GM19193 (cell line): ENCODE results near the gene GSTA2.
"Not testable (repeated sequence)": the region's sequence is repeated elsewhere in the genome, so short reads cannot be mapped to it uniquely, and the experiment has no call there.

ENCODE experiments used
- POLR2A ChIP-seq: IDR thresholded peaks from 4 replicates; pipeline ENCODE4 v1.6.1; 2011; ENCODE audit not compliant: insufficient read depth, insufficient read length; ENCODE audit errors: extremely low read depth

The GSTA2 gene

DNA sequence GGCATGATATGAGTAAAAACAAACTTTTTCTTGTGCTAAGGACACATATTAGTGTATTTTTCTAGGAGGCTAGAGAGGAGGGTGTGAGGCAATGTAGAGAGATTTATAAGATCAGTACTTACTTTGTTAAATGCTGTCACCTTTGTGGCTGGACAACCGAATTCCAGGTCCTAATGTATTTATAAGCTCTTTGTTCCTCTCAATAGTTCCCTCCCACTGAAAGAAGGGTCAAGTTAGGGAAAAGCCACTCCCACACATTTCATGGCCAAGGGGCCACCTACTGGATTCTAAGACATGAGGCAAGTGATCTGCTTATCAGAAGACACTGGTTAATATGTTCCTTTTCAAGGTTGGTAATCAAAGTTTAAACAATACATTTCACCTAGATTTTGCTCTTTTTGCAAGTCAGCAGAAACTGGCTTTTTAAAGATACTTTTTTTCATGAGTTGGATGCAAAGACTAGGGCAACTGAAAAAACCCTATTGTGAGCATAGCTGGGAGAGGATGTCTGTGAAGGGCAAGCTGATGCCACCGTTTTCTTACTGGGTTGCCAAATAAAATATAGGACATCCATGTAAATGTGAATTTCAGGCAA is at the start of gene GSTA2:
Gene GSTA2, minus strand, starts transcription at position 154 of the 595 bp plus-strand sequence. CDS start 5,528 bp downstream, outside the sequence.
- TF ChIP-seq POLR2A, result not testable (repeated sequence)

DNA sequence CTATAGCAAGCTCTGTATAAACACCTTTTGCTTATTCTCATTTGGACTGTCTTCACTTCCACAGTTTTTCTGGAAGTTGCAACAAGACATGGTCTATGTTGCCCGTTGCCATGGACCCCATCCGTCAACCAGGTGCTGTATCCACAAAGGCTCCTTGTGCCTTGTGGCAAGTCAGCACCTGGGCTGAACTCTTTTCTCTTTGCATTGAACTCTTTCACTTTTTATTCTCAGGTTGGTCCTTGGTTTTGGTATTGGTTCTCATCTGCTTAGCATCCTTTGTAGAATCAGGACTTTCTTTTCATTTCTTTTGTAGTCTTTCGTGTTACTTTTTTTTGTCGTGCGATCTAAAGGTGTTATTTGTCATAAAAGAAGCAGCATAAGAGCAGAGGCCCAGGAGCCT is 45.4 kb upstream of the GSTA2 start:
- no peak for TF ChIP-seq POLR2A

DNA sequence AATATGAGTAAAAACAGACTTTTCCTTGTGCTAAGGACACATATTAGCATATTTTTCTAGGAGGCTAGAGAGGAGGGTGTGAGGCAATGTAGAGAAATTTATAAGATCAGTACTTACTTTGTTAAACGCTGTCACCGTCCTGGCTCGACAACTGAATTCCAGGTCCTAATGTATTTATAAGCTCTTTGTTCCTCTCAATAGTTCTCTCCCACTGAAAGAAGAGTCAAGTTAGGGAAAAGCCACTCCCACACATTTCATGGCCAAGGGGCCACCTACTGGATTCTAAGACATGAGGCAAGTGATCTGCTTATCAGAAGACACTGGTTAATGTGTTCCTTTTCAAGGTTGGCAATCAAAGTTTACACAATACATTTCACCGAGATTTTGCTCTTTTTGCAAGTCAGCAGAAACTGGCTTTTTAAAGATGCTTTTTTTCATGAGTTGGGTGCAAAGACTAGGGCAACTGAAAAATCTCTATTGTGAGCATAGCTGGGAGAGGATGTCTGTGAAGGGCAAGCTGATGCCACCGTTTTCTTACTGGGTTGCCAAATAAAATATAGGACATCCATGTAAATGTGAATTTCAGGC is 40.5 kb upstream of the GSTA2 start, which contains the start of gene GSTA1:
Gene GSTA1, minus strand, starts transcription at position 149 of the 588 bp plus-strand sequence. CDS start 4,549 bp downstream, outside the sequence.
- TF ChIP-seq POLR2A, result not testable (repeated sequence)

DNA sequence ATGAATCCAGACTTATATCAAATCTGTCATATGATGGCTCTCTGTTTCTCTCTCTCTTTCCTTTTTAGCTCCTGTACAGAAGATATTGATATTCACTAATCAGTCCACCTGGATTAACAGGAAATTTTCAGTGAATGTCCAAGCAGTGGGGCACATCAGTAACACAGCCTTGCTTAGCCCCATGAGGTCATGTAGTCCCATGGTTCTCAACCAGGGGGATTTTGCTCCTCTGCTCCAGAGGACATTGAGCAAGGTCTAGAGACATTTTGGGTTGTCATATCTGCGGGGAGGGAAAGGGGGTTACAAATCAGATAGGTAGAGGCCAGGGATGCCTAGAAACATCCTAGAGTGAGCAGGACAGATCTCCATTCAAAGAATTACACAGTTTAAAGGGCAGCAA is 39.5 kb upstream of the GSTA2 start:
- no peak for TF ChIP-seq POLR2A

DNA sequence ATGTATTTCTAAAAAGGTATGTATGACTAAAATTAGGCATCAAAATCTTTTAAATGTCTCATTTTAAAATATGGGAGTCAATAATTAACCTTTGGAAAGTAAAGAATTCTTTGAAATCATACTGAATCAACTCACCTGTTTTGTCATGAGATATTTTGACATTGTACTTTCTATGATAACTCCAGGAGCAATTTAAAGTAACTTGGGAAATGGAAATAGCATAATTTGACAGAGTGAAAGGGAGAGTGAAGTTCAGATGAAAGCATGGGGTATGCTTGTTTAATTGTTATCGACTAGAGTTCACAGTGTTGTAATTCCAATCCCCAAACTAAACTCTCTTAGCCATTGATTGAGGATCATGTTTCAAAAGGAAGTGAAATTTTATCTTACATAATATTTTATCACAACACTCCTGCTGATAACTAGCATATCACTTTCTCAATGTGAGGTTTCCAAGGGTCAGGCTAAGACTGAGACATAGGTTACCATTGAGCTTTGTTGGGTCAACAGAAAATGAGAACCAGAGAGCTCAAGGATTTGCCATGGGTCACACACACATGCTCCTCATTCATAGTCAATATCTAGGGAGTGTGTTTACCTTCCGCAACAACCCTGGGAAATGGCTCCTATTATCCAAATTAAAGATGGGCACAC is 38.0 kb upstream of the GSTA2 start:
- TF ChIP-seq POLR2A, result no peak

DNA sequence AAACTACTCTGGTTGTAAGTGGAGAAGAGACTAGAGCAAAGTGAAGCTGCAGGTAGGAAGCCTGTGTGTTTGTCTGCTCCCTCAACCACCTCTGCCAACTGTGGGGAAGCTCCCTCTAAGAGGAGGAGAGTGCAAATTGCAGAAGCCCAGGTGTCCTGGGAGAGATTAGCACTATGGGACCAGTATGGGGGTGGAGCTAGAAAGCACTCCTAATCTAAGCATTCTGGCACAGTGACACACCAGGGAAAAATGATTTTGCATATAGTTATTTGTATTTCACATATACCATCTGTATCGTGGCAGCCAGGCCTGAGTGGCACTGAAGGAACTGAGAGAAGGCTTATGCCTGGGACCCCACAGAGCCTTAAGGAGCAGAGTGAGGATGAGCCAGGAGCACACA is 27.6 kb upstream of the GSTA2 start:
- TF ChIP-seq POLR2A, result no peak

DNA sequence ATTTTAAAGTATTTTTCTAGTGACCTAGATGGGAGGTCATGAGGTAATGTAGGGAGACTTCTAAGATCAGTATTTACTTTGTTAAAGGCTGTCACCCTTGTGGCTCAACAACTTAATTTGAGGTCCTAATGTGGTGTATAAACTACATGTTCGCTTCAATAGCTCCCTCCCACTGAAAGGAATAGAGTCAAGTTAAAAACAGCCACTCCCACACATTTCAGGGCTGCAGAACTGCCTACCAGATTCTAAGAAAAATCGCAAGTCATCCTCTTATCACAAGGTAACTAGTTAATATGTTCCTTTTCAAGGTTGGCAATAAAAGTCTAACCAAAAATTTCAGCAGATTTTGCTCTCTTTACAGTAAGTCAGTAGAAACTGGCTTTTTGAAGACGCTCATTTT is 25.2 kb upstream of the GSTA2 start:
- TF ChIP-seq POLR2A, result no peak

DNA sequence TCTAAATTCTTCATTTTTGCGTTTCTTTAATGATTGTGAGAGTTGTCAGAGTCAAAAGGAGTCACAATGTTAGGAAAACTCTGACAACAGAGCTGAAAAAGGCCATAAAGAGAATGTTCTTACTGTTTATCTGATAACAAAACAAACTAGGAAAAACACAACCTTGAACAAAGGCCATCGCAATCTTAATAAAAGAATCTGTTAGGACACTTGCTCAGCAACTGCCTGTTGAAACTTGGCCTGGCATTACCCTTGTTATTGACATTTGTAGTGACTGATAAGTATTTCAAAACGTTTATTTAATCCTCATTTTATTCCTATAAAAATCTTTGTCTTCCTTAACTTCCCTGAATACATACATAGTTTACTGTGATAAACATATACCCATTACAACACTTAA is 24.6 kb upstream of the GSTA2 start:
- no peak for TF ChIP-seq POLR2A

DNA sequence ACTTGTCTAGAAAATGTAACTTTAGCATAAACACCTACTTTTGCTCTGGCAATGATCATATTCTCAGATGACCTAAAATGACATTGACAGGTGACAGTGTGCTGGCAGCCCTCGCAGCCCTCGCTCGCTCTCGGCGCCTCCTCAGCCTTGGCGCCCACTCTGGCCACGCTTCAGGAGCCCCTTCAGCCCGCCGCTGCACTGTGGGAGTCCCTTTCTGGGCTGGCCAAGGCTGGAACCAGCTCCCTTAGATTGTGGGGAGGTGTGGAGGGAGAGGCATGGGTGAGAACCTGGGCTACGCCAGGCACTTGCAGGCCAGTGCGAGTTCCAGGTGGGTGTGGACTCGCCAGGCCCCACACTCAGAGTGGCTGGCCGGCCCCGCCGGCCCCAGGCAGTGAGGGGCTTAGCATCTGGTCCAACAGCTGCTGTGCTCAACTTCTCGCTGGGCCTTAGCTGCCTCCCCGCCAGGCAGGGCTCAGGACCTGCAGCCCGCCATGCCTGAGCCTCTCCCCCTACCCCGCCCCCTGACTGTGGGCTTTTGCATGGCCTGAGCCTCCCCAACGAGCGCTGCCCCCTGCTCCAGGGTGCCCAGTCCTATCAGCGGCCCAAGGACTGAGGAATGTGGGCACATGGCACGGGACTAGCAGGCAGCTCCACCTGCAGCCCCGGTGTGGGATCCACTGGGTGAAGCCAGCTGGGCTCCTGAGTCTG is 23.1 kb upstream of the GSTA2 start:
- TF ChIP-seq POLR2A, result no peak

DNA sequence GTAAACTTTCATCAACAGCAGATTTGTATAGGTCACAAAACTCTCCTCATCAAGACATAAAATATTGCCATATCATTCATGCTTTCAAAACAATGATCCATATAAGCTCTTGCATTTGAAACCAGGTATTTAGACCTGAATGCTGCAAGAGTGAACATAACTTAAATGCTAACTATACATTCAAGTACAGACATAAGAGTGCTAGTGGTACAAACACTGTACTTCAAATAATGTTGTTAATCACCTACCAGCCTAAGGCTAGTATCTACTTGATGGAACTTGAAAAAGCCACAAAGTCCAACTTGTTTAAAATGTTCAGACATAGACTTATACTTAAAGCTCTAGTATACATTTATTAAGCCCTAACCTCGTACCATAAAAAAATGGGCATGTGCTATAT is 16.0 kb upstream of the GSTA2 start:
- TF ChIP-seq POLR2A, result no peak

DNA sequence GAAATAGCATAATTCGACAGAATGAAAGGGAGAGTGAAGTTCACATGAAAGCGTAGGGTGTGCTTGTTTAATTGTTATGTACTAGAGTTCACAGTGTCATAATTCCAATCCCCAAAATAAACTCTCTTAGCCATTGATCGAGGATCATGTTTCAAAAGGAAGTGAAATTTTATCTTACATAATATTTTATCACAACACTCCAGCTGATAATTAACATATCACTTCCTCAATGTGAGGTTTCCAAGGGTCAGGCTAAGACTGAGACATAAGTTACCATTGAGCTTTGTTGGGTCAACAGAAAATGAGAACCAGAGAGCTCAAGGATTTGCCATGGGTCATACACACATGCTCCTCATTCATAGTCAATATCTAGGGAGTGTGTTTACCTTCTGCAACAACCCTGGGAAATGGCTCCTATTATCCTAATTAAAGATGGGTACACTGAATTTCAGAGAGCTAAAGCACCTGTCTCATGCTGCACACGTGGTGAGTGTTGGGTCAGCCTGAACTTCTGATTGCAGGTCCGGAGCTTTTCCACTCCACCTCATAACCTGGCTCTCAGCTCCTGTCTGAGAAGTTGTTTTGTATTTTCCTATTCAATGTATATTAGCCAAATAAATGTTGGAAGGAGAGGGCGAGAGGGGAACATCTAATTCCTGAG is 3.0 kb downstream of the GSTA2 start:
- TF ChIP-seq POLR2A, result no peak

DNA sequence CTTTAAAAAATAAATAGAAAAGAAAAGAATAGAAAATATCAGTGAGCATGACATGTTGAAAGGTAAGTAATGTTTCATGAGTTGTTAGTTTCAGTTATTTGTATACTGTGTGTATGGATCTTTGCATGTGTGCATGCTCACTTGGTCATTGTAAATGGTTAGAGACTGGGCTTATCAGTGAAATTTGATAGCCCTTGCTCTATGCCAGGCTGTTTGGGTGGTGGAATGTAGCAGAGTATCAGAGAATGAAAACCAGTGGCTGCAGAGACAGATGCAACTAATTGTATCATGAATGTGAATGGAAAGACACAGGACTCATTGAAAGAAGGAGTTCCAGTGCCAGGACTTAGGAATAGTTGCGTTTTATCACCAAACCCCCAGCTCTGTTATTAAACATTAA is 4.2 kb downstream of the GSTA2 start:
- TF ChIP-seq POLR2A, result no peak

DNA sequence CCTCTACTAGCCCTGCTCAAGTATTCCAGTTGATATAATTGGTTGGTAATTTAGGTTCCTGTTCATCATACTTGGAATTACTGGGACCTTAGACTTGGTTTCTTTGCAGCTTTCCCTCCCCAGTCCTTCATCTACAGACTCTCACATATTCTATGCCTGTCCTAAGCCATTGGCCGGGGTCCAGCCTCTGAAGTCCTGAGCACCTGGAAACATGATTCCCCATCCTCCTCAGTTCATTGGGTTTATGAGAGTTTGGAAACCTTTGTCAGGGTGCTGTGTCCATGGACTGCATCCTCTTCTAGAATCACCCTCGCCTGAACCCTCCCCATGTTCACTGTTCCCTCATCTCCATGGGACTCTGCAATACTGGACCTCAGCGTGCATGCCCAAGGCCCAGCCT is 8.8 kb downstream of the GSTA2 start:
- TF ChIP-seq POLR2A, result no peak

DNA sequence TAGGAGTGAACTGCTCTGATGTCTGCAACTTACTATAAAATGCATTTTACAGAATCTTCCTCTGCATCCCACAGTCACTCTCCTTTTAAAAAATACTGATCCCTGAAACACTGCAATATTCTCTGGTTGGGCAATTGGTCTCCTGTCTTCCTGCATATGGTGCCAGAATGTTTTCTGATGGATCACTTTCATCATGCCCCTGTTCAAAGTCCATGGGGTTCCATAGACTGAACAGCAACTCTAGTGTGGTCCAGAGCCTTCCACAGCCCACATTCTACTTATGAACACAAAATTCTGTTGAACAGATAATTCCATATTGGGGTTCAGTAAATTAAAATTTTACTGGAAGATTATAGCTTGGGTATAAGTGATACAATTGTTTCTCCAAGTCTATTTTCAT is 11.0 kb downstream of the GSTA2 start:
- no peak for TF ChIP-seq POLR2A

DNA sequence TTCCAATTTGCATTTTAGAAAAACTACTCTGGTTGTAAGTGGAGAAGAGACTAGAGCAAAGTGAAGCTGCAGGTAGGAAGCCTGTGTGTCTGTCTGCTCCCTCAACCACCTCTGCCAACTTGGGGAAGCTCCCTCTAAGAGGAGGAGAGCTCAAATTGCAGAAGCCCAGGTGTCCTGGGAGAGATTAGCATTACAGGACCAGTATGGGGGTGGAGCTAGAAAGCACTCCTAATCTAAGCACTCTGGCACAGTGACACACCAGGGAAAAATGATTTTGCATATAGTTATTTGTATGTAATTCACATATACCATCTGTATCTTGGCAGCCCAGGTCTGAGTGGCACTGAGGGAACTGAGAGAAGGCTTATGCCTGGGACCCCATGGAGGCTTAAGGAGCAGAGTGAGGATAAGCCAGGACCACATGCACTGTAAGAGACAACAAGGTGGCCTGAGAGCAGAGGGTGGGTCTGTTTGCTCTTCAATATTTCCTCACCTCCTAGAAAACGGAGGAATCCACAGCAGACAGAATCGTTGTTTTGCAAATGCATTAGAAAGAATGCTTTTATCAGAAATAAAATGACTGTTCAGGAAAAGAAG is 13.6 kb downstream of the GSTA2 start:
- TF ChIP-seq POLR2A, result no peak
